Caco-2 (cell line): ENCODE results near the gene TTLL4. TPM values are rescaled to one million over a fixed set of nuclear protein-coding genes. Genes with fewer than 3 reads are reported as not detected.

Experiments used
- BruUV-seq: library from RNA; stranded (reverse); fragments of 400-500 nt; replicated peaks from 2 replicates; lab custom pipeline; 2021; lab: Mats Ljungman, UMichigan
- CTCF ChIA-PET: fragments of 300-600 bp; sonication (Branson Sonifier 250); formaldehyde crosslinking; loops from one replicate; lab custom pipeline; 2022; ENCODE audit warnings: antibody characterized with exemption; lab: Charles Lee
- POLR2A ChIA-PET: fragments of 300-600 bp; sonication (Branson Sonifier 250); formaldehyde crosslinking; loops from one replicate; lab custom pipeline; 2022; ENCODE audit warnings: antibody characterized with exemption; lab: Charles Lee
- DNase-seq, 2 experiments: peaks; one replicate each; pipeline versions ENCODE4 v3.0.0 to v3.0.0-alpha.2; 2020 to 2022
- H3K27me3 ChIP-seq: replicated peaks from 2 replicates; pipeline ENCODE4 v1.6.0; 2011; ENCODE audit warnings: low read length; ENCODE audit not compliant: control insufficient read depth, insufficient read depth
- H3K36me3 ChIP-seq: 2 replicates; pipeline ENCODE4 v1.5.1; 2011; ENCODE audit warnings: low read length; ENCODE audit not compliant: control insufficient read depth, insufficient read depth
- H3K4me1 ChIP-seq: fragments of 250-450 bp; sonication (Bioruptor Pico); 2 replicates; pipeline ENCODE4 v1.5.1; 2020; ENCODE audit warnings: mild to moderate bottlenecking
- H3K4me3 ChIP-seq: 2 replicates; pipeline ENCODE4 v1.5.1; 2011; ENCODE audit warnings: low read depth, mild to moderate bottlenecking, control low read depth, low read length
- H3K9me3 ChIP-seq: fragments of 250-450 bp; sonication (Bioruptor Pico); 2 replicates; pipeline ENCODE4 v1.5.1; 2020; ENCODE audit warnings: mild to moderate bottlenecking, moderate library complexity
- H3K27ac Mint-ChIP-seq: one replicate; pipeline ENCODE4 v1.8.0; 2022; ENCODE audit warnings: mixed read lengths; ENCODE audit not compliant: unreplicated experiment
- H3K27me3 Mint-ChIP-seq: one replicate; pipeline ENCODE4 v1.8.0; 2022; ENCODE audit warnings: mixed read lengths; ENCODE audit not compliant: insufficient read depth, unreplicated experiment
- H3K36me3 Mint-ChIP-seq: one replicate; pipeline ENCODE4 v1.8.0; 2022; ENCODE audit warnings: mild to moderate bottlenecking, mixed read lengths; ENCODE audit not compliant: insufficient read depth, unreplicated experiment
- H3K4me1 Mint-ChIP-seq: one replicate; pipeline ENCODE4 v1.8.0; 2022; ENCODE audit warnings: low read depth, mixed read lengths; ENCODE audit not compliant: unreplicated experiment
- H3K4me3 Mint-ChIP-seq: one replicate; pipeline ENCODE4 v1.8.0; 2022; ENCODE audit warnings: mild to moderate bottlenecking, moderate library complexity, mixed read lengths; ENCODE audit not compliant: unreplicated experiment
- H3K9me3 Mint-ChIP-seq: one replicate; pipeline ENCODE4 v1.8.0; 2022; ENCODE audit warnings: mixed read lengths; ENCODE audit not compliant: unreplicated experiment
- CTCF ChIP-seq, 2 experiments: fragments of 200-600 bp in 1 of 2; IDR thresholded peaks; 1 replicate in 1 of 2; 2 replicates in 1 of 2; pipeline versions ENCODE4 v1.5.1 to v1.8.0; 2011 to 2022; ENCODE audit warnings: antibody characterized with exemption in 1 of 2, control low read depth in 1 of 2, inconsistent platforms in 1 of 2, low read depth in 1 of 2, low read length in 1 of 2, mild to moderate bottlenecking in 1 of 2, moderate library complexity in 1 of 2; ENCODE audit not compliant: insufficient read depth in 1 of 2, severe bottlenecking in 1 of 2, unreplicated experiment in 1 of 2
- intact Hi-C: fragments of 100-400 bp; cut with micrococcal nuclease; formaldehyde crosslinking; loops from one replicate; pipeline ENCODE4 v1.10.0; 2022; ENCODE audit not compliant: unreplicated experiment
- total RNA-seq: library from RNA; stranded (reverse); gene quantifications from 2 replicates; pipeline ENCODE4 v1.2.3, GENCODE V29; 2022

The TTLL4 gene
- total RNA-seq, 1 experiment from 2014 or later: 86.6 TPM

- peaks cover 9% of the 10 kb centered on the region for H3K4me1 Mint-ChIP-seq
- Histone ChIP-seq H3K9me3 (no peaks in the 10 kb centered on the region), H3K36me3 (no peaks in the 10 kb centered on the region), H3K4me1 (peaks cover 9% of the 10 kb centered on the region; the same call in 1 of the 2 replicates), H3K27me3 (no peaks in the 10 kb centered on the region), H3K4me3 (no peak overlapping the region)
- no peak for DNase-seq
- no peak overlapping the region for H3K4me3 Mint-ChIP-seq
- no peaks in the 10 kb centered on the region for H3K27me3 Mint-ChIP-seq
- no peak for TF ChIP-seq CTCF (IDR thresholded peaks at IDR 0.05; ENCODE audit: insufficient read depth in 1 of 2, low read depth in 1 of 2, low read length in 1 of 2, severe bottlenecking in 1 of 2, unreplicated experiment in 1 of 2)
- ChIA-PET POLR2A (no interaction called here), CTCF (interaction anchor here (0.7 kb wide), 1 partner anchor 460 kb away, joined by 3 read pairs; no protein-coding TSS in a partner anchor)
- H3K27ac Mint-ChIP-seq: peak overlapping the region; percentile 14
- no peaks in the 10 kb centered on the region for H3K36me3 Mint-ChIP-seq
- BruUV-seq: no TSS peak
- H3K9me3 Mint-ChIP-seq: no peaks in the 10 kb centered on the region
- intact Hi-C loops: no loop called here
Observed at GRCh38 chr2:218703341-218703740, 7.3 kb upstream of the TTLL4 start.

DNA sequence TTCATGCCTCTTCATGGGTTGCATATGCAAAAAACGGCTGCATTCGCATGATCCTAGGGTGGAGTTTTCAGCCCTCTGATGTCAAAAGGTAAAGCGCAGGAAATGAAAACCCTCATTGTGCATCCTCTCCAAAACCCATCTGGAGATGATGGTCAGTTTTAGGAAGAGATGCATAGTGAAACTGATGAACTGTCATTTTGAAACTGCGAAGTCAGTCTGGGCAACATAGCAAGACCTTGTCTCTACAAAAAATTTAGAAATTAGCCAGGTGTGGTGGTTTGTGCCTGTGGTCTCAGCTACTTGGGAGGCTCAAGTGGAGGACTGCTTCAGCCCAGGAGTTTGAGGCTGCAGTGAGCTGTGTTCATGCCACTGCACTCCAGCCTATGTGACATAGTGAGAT, 2.5 kb upstream of the TTLL4 start:
- TF ChIP-seq CTCF (IDR thresholded peaks at IDR 0.05; ENCODE audit: insufficient read depth in 1 of 2, low read depth in 1 of 2, low read length in 1 of 2, severe bottlenecking in 1 of 2, unreplicated experiment in 1 of 2): no peak
- no peak overlapping the region for H3K4me3 ChIP-seq
- peaks cover 23% of the 10 kb centered on the region for H3K4me1 ChIP-seq
- Mint-ChIP-seq H3K4me1 (peaks cover 14% of the 10 kb centered on the region), H3K36me3 (no peaks in the 10 kb centered on the region), H3K27ac (no peak overlapping the region), H3K4me3 (no peak overlapping the region), H3K27me3 (no peaks in the 10 kb centered on the region), H3K9me3 (no peaks in the 10 kb centered on the region)
- no peaks in the 10 kb centered on the region for H3K27me3 ChIP-seq
- ChIA-PET POLR2A (interaction anchor here (0.6 kb wide), 1 partner anchor 153 kb away, joined by 12 read pairs; no protein-coding TSS in a partner anchor), CTCF (no interaction called here)
- no peaks in the 10 kb centered on the region for H3K36me3 ChIP-seq
- BruUV-seq: no TSS peak
- DNase-seq: no peak
- H3K9me3 ChIP-seq: no peaks in the 10 kb centered on the region
- intact Hi-C loops: no loop called here

GRCh38 chr2:218709908-218710307, 727 bp upstream of the TTLL4 start:
- no TSS peak for BruUV-seq
- intact Hi-C loops: loop anchor here (1.0 to 10.0 kb wide), 5 partner anchors 23 to 255 kb away; partner anchors contain the start of genes BCS1L, CYP27A1, RNF25 and STK36
- TF ChIP-seq CTCF (IDR thresholded peaks at IDR 0.05; ENCODE audit: insufficient read depth in 1 of 2, low read depth in 1 of 2, low read length in 1 of 2, severe bottlenecking in 1 of 2, unreplicated experiment in 1 of 2): no peak

More at GRCh38 chr2:218709908-218710307, 727 bp upstream of the TTLL4 start:
- Histone ChIP-seq H3K4me1 (peaks cover 19% of the 10 kb centered on the region), H3K36me3 (no peaks in the 10 kb centered on the region; the same call in 1 of the 2 replicates), H3K4me3 (no peak overlapping the region), H3K9me3 (no peaks in the 10 kb centered on the region), H3K27me3 (no peaks in the 10 kb centered on the region)
- POLR2A ChIA-PET: interaction anchor here (0.5 to 1.6 kb wide), 4 partner anchors 13 to 276 kb away, joined by 3 to 6 read pairs (median 6); partner anchors contain the start of gene CYP27A1
- no peak overlapping the region for H3K27ac Mint-ChIP-seq
- H3K4me3 Mint-ChIP-seq: peak overlapping the region; percentile 97
- H3K4me1 Mint-ChIP-seq: peaks cover 13% of the 10 kb centered on the region
- CTCF ChIA-PET: interaction anchor here (0.6 to 1.6 kb wide), 21 partner anchors 7 to 353 kb away, joined by 3 to 21 read pairs (median 5); partner anchors contain the start of genes BCS1L, CATIP, CYP27A1 and STK36
- no peaks in the 10 kb centered on the region for H3K9me3 Mint-ChIP-seq
- H3K27me3 Mint-ChIP-seq: no peaks in the 10 kb centered on the region
- peak; percentile 30 to 50 for DNase-seq
- no peaks in the 10 kb centered on the region for H3K36me3 Mint-ChIP-seq
